Erythroblast (primary cell): ENCODE measurements around the gene DSE.

Experiments
- GATA1 ChIP-seq: IDR thresholded peaks from 2 replicates; pipeline ENCODE4 v1.6.1; 2011; ENCODE audit warnings: low read depth, mild to moderate bottlenecking, control low read depth, low read length, moderate library complexity
- POLR2A ChIP-seq: IDR thresholded peaks from 2 replicates; pipeline ENCODE4 v1.6.1; 2011; ENCODE audit warnings: mild to moderate bottlenecking, low read length

GRCh38 chr6:116446399-116446798 is 75.7 kb downstream of the DSE start:
- TF ChIP-seq POLR2A, result no peak
- TF ChIP-seq GATA1, result no peak
